HFF-Myc (cell line): Measurements from ENCODE around the gene LIMS2.

Source experiments
- DNase-seq: peaks from one replicate; pipeline ENCODE4 v3.0.0-alpha.2; 2011; ENCODE audit warnings: low read depth; ENCODE audit errors: extremely low read depth
- H3K4me3 ChIP-seq: replicated peaks from 2 replicates; pipeline ENCODE4 v1.5.1; 2011; ENCODE audit warnings: low read depth, mild to moderate bottlenecking, control low read depth, low read length
- CTCF ChIP-seq: IDR thresholded peaks from 2 replicates; pipeline ENCODE4 v1.5.1; 2012; ENCODE audit warnings: mild to moderate bottlenecking, low read depth, low read length, control low read depth; ENCODE audit errors: missing control alignments

LIMS2 gene

GRCh38 chr2:127644066-127645025, 31.0 kb downstream of the LIMS2 start:
- peak; percentile 12 for TF ChIP-seq CTCF
- DNase-seq: no peak

DNA sequence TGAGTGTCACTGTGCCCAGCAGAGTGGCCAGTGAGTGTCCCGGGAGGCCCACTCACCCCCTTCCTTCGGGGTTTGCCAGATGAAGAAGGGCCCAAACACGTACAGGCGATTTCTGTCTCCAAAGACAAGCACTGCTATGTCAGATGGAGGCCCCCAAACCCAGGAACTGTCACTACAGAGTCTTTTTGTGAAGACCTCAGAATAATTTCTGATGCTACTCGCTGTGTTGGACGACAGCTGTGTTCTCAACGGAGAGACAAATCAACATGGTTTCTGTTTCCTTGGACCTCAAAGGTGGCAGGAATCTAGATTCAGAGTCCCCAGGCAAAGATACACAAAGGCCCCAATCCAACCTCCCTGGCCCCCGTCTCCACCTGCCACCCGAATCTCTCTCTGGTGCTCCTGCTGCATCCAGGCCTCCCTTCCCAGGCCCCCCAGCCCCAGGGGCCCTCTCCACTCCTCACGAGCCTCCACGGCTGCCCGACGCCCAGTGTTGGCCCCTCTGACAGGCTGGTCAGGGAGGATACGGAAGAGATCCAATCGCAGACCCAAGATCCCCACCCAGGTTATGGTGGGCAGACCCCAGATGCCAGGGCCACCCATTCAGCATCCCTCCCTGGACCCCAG, 31.8 kb downstream of the LIMS2 start:
- no peak for TF ChIP-seq CTCF
- DNase-seq: no peak
- no peak overlapping the region for H3K4me3 ChIP-seq

More at GRCh38 chr2:127644066-127645025, 31.0 kb downstream of the LIMS2 start:
- no peak overlapping the region for H3K4me3 ChIP-seq

DNA sequence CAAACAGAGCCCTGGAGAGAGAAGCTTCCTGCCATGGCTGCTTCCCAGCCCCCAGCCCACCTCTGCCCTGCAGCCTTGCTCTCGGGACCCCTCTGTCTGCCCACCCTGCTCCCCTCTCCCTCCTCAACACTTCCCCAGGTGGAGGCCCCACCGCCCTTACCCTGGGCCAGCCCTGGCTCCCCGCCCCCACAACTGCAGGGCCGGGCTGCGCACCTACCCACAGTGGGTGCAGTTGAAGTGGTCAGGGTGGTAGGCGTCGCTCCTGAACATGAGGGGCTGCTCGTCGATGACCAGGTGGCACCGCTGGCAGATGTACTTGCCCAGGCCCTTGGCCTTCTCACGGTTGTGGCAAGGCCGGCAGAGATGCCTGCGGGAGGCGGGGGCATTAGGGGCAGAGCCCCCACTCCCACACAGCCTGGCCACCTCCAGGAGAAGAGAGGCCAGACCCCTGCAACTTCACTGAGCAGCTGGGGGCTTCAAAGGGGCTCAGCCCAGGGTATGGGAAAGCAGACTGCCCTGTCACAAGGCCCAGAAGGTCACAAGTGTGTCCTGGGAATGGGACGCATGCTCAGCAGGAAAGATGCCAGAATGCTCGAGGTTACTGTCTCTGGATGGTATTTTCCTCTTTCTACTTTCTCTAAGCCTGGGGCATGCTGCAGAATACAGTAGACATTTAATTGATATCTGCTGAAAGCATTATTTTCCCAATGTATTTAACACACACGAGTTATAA, 32.5 kb downstream of the LIMS2 start:
- TF ChIP-seq CTCF: no peak

GRCh38 chr2:127641846-127642507, 33.4 kb downstream of the LIMS2 start:
- no peak overlapping the region for H3K4me3 ChIP-seq
- no peak for TF ChIP-seq CTCF
- no peak for DNase-seq

More for the DNA sequence above, 32.5 kb downstream of the LIMS2 start:
- H3K4me3 ChIP-seq: no peak overlapping the region
- no peak for DNase-seq

GRCh38 chr2:127641133-127641532, 34.2 kb downstream of the LIMS2 start:
- no peak overlapping the region for H3K4me3 ChIP-seq
- TF ChIP-seq CTCF: no peak
- DNase-seq: no peak
